Thyroid gland (tissue), 4 donors: Measurements from ENCODE around the gene APAF1. TPM values are rescaled to one million over a fixed set of nuclear protein-coding genes. Genes with fewer than 3 reads are reported as not detected.
A peak's percentile ranks its signal among the peaks of the same experiment; 100 is the strongest.

ENCODE experiments used
- DNase-seq, 2 donors: peaks; one replicate each; pipeline ENCODE4 v3.0.0-alpha.2; 2019
- H3K27ac ChIP-seq, 3 donors: fragments of 200-600 bp; sonication (generic); 1 replicate in 2 of 3; 2 replicates in 1 of 3; pipeline ENCODE4 v1.5.1; 2016 to 2019; ENCODE audit warnings: mild to moderate bottlenecking in 1 of 3, moderate library complexity in 1 of 3
- H3K27me3 ChIP-seq: fragments of 200-600 bp; sonication (generic); one replicate; pipeline ENCODE4 v1.5.1; 2019
- H3K36me3 ChIP-seq, 2 donors: fragments of 200-600 bp; sonication (generic); one replicate each; pipeline ENCODE4 v1.5.1; 2016 to 2019
- H3K4me1 ChIP-seq, 2 donors: fragments of 200-600 bp; sonication (generic); one replicate each; pipeline ENCODE4 v1.5.1; 2017 to 2019
- H3K4me3 ChIP-seq, 3 donors: fragments of 200-600 bp; sonication (generic); replicated peaks in 1 of 3; 1 replicate in 2 of 3; 2 replicates in 1 of 3; pipeline ENCODE4 v1.5.1; 2016; ENCODE audit warnings: mild to moderate bottlenecking in 1 of 3
- H3K9me3 ChIP-seq: fragments of 200-600 bp; sonication (generic); one replicate; pipeline ENCODE4 v1.5.1; 2017
- POLR2A ChIP-seq, 2 donors: fragments of 450-650 bp; IDR thresholded peaks; one replicate each; pipeline ENCODE4 v1.6.1; 2017; ENCODE audit warnings: antibody characterized with exemption in 2 of 2, mild to moderate bottlenecking in 2 of 2, moderate library complexity in 1 of 2
- WGBS, 2 donors: methylation state at CpG; one replicate each; pipeline ENCODE4 v1.1.5; 2017; 5-methylcytosine and 5-hydroxymethylcytosine counted together
- intact Hi-C: fragments of 100-400 bp; cut with DNase I; formaldehyde crosslinking; loops from one replicate; pipeline ENCODE4 v1.15.1; 2023
- total RNA-seq, 4 donors: library from RNA; depleted of rRNA; stranded (reverse); fragments of >200 nt; gene quantifications; one replicate each; pipeline ENCODE4 v1.2.3, GENCODE V29; 2016
- TF ChIP-seq, protein P1 (sequence below), 6 experiments: fragments of 200-600 bp in 3 of 6; fragments of 450-650 bp in 3 of 6; sonication (generic) in 3 of 6; IDR thresholded peaks; one replicate each; pipeline ENCODE4 v1.5.1; 2016 to 2019; ENCODE audit warnings: antibody characterized with exemption in 6 of 6, mild to moderate bottlenecking in 2 of 6, inconsistent platforms in 1 of 6, moderate library complexity in 1 of 6

The APAF1 gene
- total RNA-seq, 4 donors from 2014 or later, result 11.7 to 17.2 (median 14.2) TPM

DNA sequence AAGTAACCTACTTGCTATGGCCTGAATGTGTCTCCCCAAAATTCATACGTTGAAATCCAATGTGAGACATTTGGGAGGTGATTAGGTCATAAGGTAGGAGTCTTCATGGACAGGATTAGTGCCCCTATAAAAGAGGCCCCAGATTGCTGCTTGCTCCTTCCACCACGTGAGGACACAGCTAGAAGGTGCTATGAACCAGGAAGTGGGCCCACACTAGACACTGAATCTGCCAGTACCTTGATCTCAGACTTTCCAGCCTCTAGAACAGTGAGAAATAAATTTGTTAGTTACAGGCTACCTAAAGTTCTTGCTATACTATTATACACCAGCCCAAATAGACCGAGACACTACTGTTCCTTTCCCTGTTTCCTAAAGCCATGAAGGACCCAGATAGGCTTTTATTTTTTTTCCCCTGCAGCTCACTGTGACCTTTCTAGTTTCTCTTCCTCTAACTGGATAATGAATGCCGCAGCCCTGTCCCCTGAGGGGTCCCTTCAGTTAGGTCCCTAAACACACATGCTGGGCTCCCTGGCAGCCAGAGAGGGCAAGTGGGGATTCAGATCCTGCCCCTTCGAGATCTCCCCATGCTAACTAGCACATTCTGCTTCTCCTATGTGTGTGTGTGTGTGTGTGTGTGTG, 32.3 kb upstream of the APAF1 start:
- TF ChIP-seq, protein P1, sequence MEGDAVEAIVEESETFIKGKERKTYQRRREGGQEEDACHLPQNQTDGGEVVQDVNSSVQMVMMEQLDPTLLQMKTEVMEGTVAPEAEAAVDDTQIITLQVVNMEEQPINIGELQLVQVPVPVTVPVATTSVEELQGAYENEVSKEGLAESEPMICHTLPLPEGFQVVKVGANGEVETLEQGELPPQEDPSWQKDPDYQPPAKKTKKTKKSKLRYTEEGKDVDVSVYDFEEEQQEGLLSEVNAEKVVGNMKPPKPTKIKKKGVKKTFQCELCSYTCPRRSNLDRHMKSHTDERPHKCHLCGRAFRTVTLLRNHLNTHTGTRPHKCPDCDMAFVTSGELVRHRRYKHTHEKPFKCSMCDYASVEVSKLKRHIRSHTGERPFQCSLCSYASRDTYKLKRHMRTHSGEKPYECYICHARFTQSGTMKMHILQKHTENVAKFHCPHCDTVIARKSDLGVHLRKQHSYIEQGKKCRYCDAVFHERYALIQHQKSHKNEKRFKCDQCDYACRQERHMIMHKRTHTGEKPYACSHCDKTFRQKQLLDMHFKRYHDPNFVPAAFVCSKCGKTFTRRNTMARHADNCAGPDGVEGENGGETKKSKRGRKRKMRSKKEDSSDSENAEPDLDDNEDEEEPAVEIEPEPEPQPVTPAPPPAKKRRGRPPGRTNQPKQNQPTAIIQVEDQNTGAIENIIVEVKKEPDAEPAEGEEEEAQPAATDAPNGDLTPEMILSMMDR (IDR thresholded peaks at IDR 0.05), result no peak
- TF ChIP-seq POLR2A (IDR thresholded peaks at IDR 0.05), result no peak
- WGBS, 2 donors, result 73 to 77% methylated on average over 5 of the region's 5 CpGs
- intact Hi-C loops, result no loop called here

GRCh38 chr12:98618952-98619351, 26.1 kb upstream of the APAF1 start:
- WGBS, 2 donors, result 76% methylated on average over 4 of the region's 4 CpGs
- DNase-seq, result no peak
- Histone ChIP-seq H3K4me1 (no peaks in the 10 kb centered on the region), H3K4me3 (no peak overlapping the region), H3K27me3 (no peaks in the 10 kb centered on the region), H3K27ac (no peak overlapping the region), H3K36me3 (no peaks in the 10 kb centered on the region), H3K9me3 (no peaks in the 10 kb centered on the region)
- intact Hi-C loops, result no loop called here
- no peak for TF ChIP-seq POLR2A (IDR thresholded peaks at IDR 0.05)
- TF ChIP-seq, protein P1 (IDR thresholded peaks at IDR 0.05), result no peak

More for the DNA sequence above, 32.3 kb upstream of the APAF1 start:
- Histone ChIP-seq H3K4me3 (no peak overlapping the region), H3K4me1 (no peaks in the 10 kb centered on the region), H3K36me3 (no peaks in the 10 kb centered on the region), H3K27me3 (no peaks in the 10 kb centered on the region), H3K9me3 (no peaks in the 10 kb centered on the region), H3K27ac (no peak overlapping the region)
- no peak for DNase-seq

DNA sequence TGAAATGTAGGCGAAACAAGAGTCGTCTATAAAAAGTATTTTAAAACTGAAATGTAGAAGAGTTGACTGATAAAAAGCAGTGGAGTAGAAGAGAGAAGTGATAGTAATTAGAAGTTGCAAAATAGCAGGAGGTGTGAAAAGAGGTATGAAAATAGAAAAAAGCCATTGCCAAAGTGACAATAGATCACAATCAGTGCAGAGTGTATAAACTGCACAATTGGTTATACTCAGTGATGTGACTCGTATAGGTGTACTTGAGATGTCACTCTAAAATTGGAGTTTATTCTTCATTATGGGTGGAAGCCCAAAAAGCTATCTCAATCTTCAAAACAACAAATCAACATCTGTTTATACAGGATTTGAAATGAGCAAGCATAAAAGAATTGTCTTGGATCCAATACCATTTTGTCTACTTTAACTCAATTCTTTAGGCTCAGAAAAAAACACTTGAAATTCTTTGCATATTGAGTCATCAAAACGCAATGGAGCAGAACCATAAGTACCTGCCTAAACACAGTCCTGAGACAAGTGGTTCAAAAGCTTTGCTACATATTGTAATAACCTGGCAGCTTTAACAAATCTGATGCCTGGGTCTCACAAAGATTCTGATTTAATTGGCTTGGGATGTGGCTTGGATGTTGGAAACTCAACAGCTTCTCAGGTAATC, 9.3 kb upstream of the APAF1 start:
- H3K36me3 ChIP-seq, result no peaks in the 10 kb centered on the region
- H3K9me3 ChIP-seq, result no peaks in the 10 kb centered on the region
- no peak overlapping the region for H3K4me3 ChIP-seq
- no peak for TF ChIP-seq POLR2A (IDR thresholded peaks at IDR 0.05)
- TF ChIP-seq, protein P1 (IDR thresholded peaks at IDR 0.05), result no peak
- peak overlapping the region in 2 of 3 donors; percentile 32 to 50 for H3K27ac ChIP-seq
- no peaks in the 10 kb centered on the region for H3K27me3 ChIP-seq
- DNase-seq, result no peak
- peaks cover 0 to 8% of the 10 kb centered on the region in 2 donors for H3K4me1 ChIP-seq
- WGBS, 2 donors, result 65 to 71% methylated on average over 4 of the region's 4 CpGs
- intact Hi-C loops, result no loop called here

- intact Hi-C loops, result no loop called here
- WGBS, 2 donors, result 85 to 88% methylated on average over 2 of the region's 2 CpGs
- Histone ChIP-seq H3K36me3 (no peaks in the 10 kb centered on the region), H3K9me3 (no peaks in the 10 kb centered on the region), H3K27me3 (no peaks in the 10 kb centered on the region), H3K27ac (no peak overlapping the region), H3K4me1 (peaks cover 0 to 8% of the 10 kb centered on the region in 2 donors), H3K4me3 (no peak overlapping the region)
- TF ChIP-seq, protein P1 (IDR thresholded peaks at IDR 0.05), result no peak
- TF ChIP-seq POLR2A (IDR thresholded peaks at IDR 0.05), result no peak
- no peak for DNase-seq
These were observed 8.0 kb upstream of the APAF1 start for GRCh38 chr12:98637068-98637467.

GRCh38 chr12:98638009-98638408, 7.1 kb upstream of the APAF1 start:
- TF ChIP-seq, protein P1 (IDR thresholded peaks at IDR 0.05), result no peak
- TF ChIP-seq POLR2A (IDR thresholded peaks at IDR 0.05), result no peak
- DNase-seq, result no peak
- Histone ChIP-seq H3K4me3 (no peak overlapping the region), H3K27ac (no peak overlapping the region), H3K9me3 (no peaks in the 10 kb centered on the region), H3K36me3 (no peaks in the 10 kb centered on the region), H3K4me1 (peaks cover 0 to 8% of the 10 kb centered on the region in 2 donors), H3K27me3 (no peaks in the 10 kb centered on the region)
- intact Hi-C loops, result no loop called here
- WGBS, 2 donors, result 97% methylated on average over 2 of the region's 2 CpGs
